A549 (cell line): ENCODE measurements around the gene COL2A1. TPM values are rescaled to one million over a fixed set of nuclear protein-coding genes. Genes with fewer than 3 reads are reported as not detected.

Experiments used
- ATAC-seq, 2 experiments: fragments of 200-7000 bp in 1 of 2; fragments of >200 bp in 1 of 2; cut with Nextera tagmentation in 1 of 2; cut with Tn5 transposase in 1 of 2; 3 replicates each; pipeline versions ENCODE4 v1.8.0 to v1.9.1; 2018 to 2020; ENCODE audit warnings: mild to moderate bottlenecking in 1 of 2, moderate library complexity in 1 of 2
- CTCF ChIA-PET: fragments of 300-600 bp; sonication (Branson Sonifier 250); formaldehyde crosslinking; extraction: SDS; loops from one replicate; lab custom pipeline; 2021; ENCODE audit warnings: antibody characterized with exemption, inconsistent platforms; lab: Yijun Ruan, JAX
- POLR2A ChIA-PET: fragments of 350-600 bp; formaldehyde crosslinking; extraction: SDS; loops from one replicate; lab custom pipeline; 2021; ENCODE audit warnings: antibody characterized with exemption, inconsistent platforms; lab: Yijun Ruan, JAX
- DNase-seq, 2 experiments: peaks; one replicate each; pipeline versions ENCODE4 v3.0.0 to v3.0.0-alpha.2; 2011 to 2016; ENCODE audit warnings: low read depth in 1 of 2, low spot score in 1 of 2
- FAIRE-seq: peaks from 2 replicates; lab custom pipeline; 2011; peaks lifted over from hg19 to GRCh38; lab: Jason Lieb, UNC
- H3K27ac ChIP-seq, 2 experiments: fragments of >200 bp; sonication (Bioruptor Twin); formaldehyde crosslinking; 3 replicates each; pipeline ENCODE4 v1.5.1; 2016 to 2017
- H3K4me1 ChIP-seq: fragments of >200 bp; sonication (Bioruptor Twin); formaldehyde crosslinking; 3 replicates; pipeline ENCODE4 v1.6.1; 2016
- H3K4me2 ChIP-seq: fragments of >200 bp; sonication (Bioruptor Twin); formaldehyde crosslinking; 3 replicates; pipeline ENCODE4 v1.6.1; 2016
- H3K4me3 ChIP-seq: fragments of >200 bp; sonication (Bioruptor Twin); formaldehyde crosslinking; 3 replicates; pipeline ENCODE4 v1.5.1; 2016
- H3K9me3 ChIP-seq: fragments of >200 bp; sonication (Bioruptor Twin); formaldehyde crosslinking; 3 replicates; pipeline ENCODE4 v1.6.1; 2016
- ATOH8 ChIP-seq: fragments of 250-450 bp; sonication (Bioruptor Pico); IDR thresholded peaks from 2 replicates; pipeline ENCODE4 v1.5.0; 2020; ENCODE audit warnings: low read depth, mild to moderate bottlenecking, moderate library complexity
- CBX2 ChIP-seq: fragments of 200-600 bp; sonication (generic); IDR thresholded peaks from 2 replicates; pipeline ENCODE4 v1.6.1; 2016; ENCODE audit warnings: low read depth, mild to moderate bottlenecking, borderline replicate concordance
- CBX8 ChIP-seq: fragments of 200-600 bp; sonication (generic); IDR thresholded peaks from 2 replicates; pipeline ENCODE4 v1.6.1; 2016
- CEBPB ChIP-seq, 2 experiments: fragments of >200 bp in 1 of 2; sonication (Bioruptor Twin) in 1 of 2; formaldehyde crosslinking in 1 of 2; IDR thresholded peaks; 2 replicates each; pipeline ENCODE4 v1.6.1; 2012 to 2016
- EP300 ChIP-seq, 2 experiments: fragments of >200 bp; sonication (Bioruptor Twin); formaldehyde crosslinking; IDR thresholded peaks; 2 replicates in 1 of 2; 3 replicates in 1 of 2; pipeline ENCODE4 v1.6.1; 2016 to 2017
- FOXS1 ChIP-seq: fragments of 250-450 bp; sonication (Bioruptor Pico); IDR thresholded peaks from 2 replicates; pipeline ENCODE4 v1.5.0; 2020; ENCODE audit warnings: mild to moderate bottlenecking, moderate library complexity
- HOXA7 ChIP-seq: fragments of 250-450 bp; sonication (Bioruptor Pico); IDR thresholded peaks from 2 replicates; pipeline ENCODE4 v1.5.0; 2020; ENCODE audit warnings: mild to moderate bottlenecking, moderate library complexity
- JUN ChIP-seq, 2 experiments: fragments of >200 bp; sonication (Bioruptor Twin); formaldehyde crosslinking; IDR thresholded peaks; 2 replicates in 1 of 2; 3 replicates in 1 of 2; pipeline ENCODE4 v1.6.1; 2016 to 2017
- JUNB ChIP-seq: fragments of >200 bp; sonication (Bioruptor Twin); formaldehyde crosslinking; IDR thresholded peaks from 2 replicates; pipeline ENCODE4 v1.6.1; 2016
- KDM1A ChIP-seq: fragments of 200-600 bp; sonication (generic); IDR thresholded peaks from 2 replicates; pipeline ENCODE4 v1.6.1; 2016; ENCODE audit warnings: low read depth, mild to moderate bottlenecking
- MAZ ChIP-seq: fragments of 150-350 bp; IDR thresholded peaks from 2 replicates; pipeline ENCODE4 v1.6.1; 2014; ENCODE audit warnings: antibody characterized with exemption, low read depth, low read length, borderline replicate concordance
- PBX3 ChIP-seq: IDR thresholded peaks from 2 replicates; pipeline ENCODE4 v1.6.1; 2012
- PHF8 ChIP-seq: fragments of 200-600 bp; sonication (generic); IDR thresholded peaks from 2 replicates; pipeline ENCODE4 v1.6.1; 2016; ENCODE audit warnings: low read depth, mild to moderate bottlenecking, antibody characterized with exemption, moderate library complexity, borderline replicate concordance
- RARB ChIP-seq: fragments of 250-450 bp; sonication (Bioruptor Pico); IDR thresholded peaks from 2 replicates; pipeline ENCODE4 v1.8.0; 2021; ENCODE audit warnings: mild to moderate bottlenecking, moderate library complexity
- SMC3 ChIP-seq: fragments of >200 bp; sonication (Bioruptor Twin); formaldehyde crosslinking; IDR thresholded peaks from 3 replicates; pipeline ENCODE4 v1.6.1; 2018; ENCODE audit warnings: inconsistent platforms
- TFCP2L1 ChIP-seq: fragments of 250-450 bp; sonication (Bioruptor Pico); IDR thresholded peaks from 2 replicates; pipeline ENCODE4 v1.5.0; 2021; ENCODE audit warnings: mild to moderate bottlenecking
- TP53 ChIP-seq: fragments of 250-450 bp; sonication (Bioruptor Pico); IDR thresholded peaks from 2 replicates; pipeline ENCODE4 v1.5.0; 2021; ENCODE audit warnings: mild to moderate bottlenecking, moderate library complexity
- USF2 ChIP-seq: fragments of 450-650 bp; IDR thresholded peaks from 2 replicates; pipeline ENCODE4 v1.6.1; 2014; ENCODE audit warnings: antibody characterized with exemption
- ZFP36 ChIP-seq: fragments of 450-650 bp; IDR thresholded peaks from 2 replicates; pipeline ENCODE4 v1.6.1; 2014; ENCODE audit warnings: borderline replicate concordance; ENCODE audit not compliant: partially characterized antibody
- WGBS: methylation state at CpG from one replicate; pipeline ENCODE4 v1.1.6; 2017; ENCODE audit errors: missing lambda C conversion rate; 5-methylcytosine and 5-hydroxymethylcytosine counted together
- polyA plus RNA-seq, 4 experiments: library from polyadenylated mRNA; depleted of rRNA in 3 of 4; stranded (reverse); fragments of >200 nt; fragmentation: RNase III in 1 of 4; extraction: RNeasy Plus Mini Kit Qiagen cat#74134 plus additional on column Dnase treatment in 1 of 4; gene quantifications; 2 replicates in 3 of 4; 3 replicates in 1 of 4; pipeline ENCODE4 v1.2.3, GENCODE V29; 2011 to 2017
- TF ChIP-seq, protein P1 (sequence below): fragments of >200 bp; sonication (Bioruptor Twin); formaldehyde crosslinking; IDR thresholded peaks from 3 replicates; pipeline ENCODE4 v1.6.1; 2016

COL2A1 gene
- polyA plus RNA-seq, 2 of the 4 experiments (the other 2 are of a cell fraction): 0.01 TPM; not detected in 1

DNA sequence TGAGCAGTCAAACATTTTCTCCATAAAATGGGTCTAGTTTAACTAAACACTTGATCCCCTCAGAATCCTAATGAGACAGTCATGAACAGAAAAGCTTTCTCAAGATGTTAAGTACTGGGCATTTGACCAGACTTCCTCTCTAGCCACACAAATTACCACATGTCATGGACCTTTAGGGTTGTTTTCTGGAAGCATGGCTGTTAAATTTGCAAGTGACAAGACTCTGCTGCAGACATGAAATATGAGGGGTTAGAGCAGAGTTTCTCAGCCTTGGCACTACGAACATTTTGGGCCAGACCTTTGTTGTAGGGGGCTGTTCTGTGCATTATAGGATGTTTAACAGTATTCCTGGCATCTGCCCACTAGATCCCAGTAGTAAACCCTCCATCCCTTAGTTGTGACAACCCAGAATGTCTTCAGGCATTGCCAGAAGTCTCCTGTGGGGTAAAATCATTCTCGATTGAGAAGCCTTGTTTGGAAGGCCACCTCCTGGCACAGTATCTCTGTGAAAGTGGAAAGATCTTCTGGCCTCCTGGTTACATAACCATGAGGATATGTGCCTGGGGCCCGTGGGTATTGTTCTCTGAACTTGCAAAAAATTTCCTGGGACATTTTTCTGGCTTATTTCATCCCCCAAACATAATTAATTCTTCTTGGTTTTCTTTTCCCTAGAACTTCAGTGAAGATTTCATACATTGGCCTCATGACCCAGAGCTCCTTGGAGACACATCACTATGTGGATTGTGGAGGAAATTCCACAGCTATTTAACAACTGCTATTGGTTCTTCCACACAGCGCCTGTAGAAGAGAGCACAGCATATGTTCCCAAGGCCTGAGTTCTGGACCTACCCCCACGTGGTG, 36.6 kb downstream of the COL2A1 start:
- peaks cover 4% of the 10 kb centered on the region; the same call in 1 of the 3 replicates for H3K4me1 ChIP-seq
- POLR2A ChIA-PET: no interaction called here
- no peak overlapping the region for H3K27ac ChIP-seq
- DNase-seq (no peak), ATAC-seq (no peak)
- 79% methylated on average over 5 of the region's 5 CpGs for WGBS
- CTCF ChIA-PET: interaction anchor here (1.0 to 2.0 kb wide), 6 partner anchors 9 to 19 kb away, joined by 3 to 10 read pairs (median 5); no protein-coding TSS in a partner anchor
- H3K9me3 ChIP-seq: no peaks in the 10 kb centered on the region
- no peak overlapping the region for H3K4me3 ChIP-seq
- H3K4me2 ChIP-seq: no peak overlapping the region
- TF ChIP-seq RARB (CRISPR knock-in tag): no peak
- TF ChIP-seq TP53 (CRISPR knock-in tag): no peak
- TF ChIP-seq PHF8: no peak
- TF ChIP-seq, protein P1, sequence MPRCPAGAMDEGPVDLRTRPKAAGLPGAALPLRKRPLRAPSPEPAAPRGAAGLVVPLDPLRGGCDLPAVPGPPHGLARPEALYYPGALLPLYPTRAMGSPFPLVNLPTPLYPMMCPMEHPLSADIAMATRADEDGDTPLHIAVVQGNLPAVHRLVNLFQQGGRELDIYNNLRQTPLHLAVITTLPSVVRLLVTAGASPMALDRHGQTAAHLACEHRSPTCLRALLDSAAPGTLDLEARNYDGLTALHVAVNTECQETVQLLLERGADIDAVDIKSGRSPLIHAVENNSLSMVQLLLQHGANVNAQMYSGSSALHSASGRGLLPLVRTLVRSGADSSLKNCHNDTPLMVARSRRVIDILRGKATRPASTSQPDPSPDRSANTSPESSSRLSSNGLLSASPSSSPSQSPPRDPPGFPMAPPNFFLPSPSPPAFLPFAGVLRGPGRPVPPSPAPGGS: no peak
- TF ChIP-seq, all 56 proteins: peak for 0
- no peak for FAIRE-seq

GRCh38 chr12:47965581-47965980, 38.7 kb downstream of the COL2A1 start:
- H3K4me2 ChIP-seq: no peak overlapping the region
- H3K4me1 ChIP-seq: peaks cover 4% of the 10 kb centered on the region; the same call in 1 of the 3 replicates
- POLR2A ChIA-PET: no interaction called here
- H3K27ac ChIP-seq: no peak overlapping the region
- ATAC-seq (no peak), FAIRE-seq (no peak), DNase-seq (no peak)
- CTCF ChIA-PET: interaction anchor here (1.0 to 4.0 kb wide), 2 partner anchors 16 to 75 kb away, joined by 3 to 26 read pairs; no protein-coding TSS in a partner anchor
- WGBS: 79% methylated on average over 3 of the region's 3 CpGs
- H3K4me3 ChIP-seq: no peak overlapping the region
- TF ChIP-seq JUN (IDR thresholded peaks at IDR 0.05): no peak
- TF ChIP-seq PBX3: no peak
- no peak for TF ChIP-seq ATOH8 (CRISPR knock-in tag)
- TF ChIP-seq ZFP36: no peak
- TF ChIP-seq KDM1A: no peak
- TF ChIP-seq JUNB: no peak
- TF ChIP-seq RARB (CRISPR knock-in tag): no peak
- no peak for TF ChIP-seq TFCP2L1 (CRISPR knock-in tag)
- no peak for TF ChIP-seq EP300 (IDR thresholded peaks at IDR 0.05)
- TF ChIP-seq CBX2: no peak
- no peak for TF ChIP-seq MAZ
- TF ChIP-seq SMC3: no peak
- TF ChIP-seq HOXA7: no peak
- TF ChIP-seq CEBPB (IDR thresholded peaks at IDR 0.05): no peak
- no peak for TF ChIP-seq USF2
- TF ChIP-seq CBX8: no peak
- no peak for TF ChIP-seq FOXS1 (CRISPR knock-in tag)
- no peaks in the 10 kb centered on the region for H3K9me3 ChIP-seq
